BJ (cell line): ENCODE results near the gene HIRIP3. TPM values are rescaled to one million over a fixed set of nuclear protein-coding genes. Genes with fewer than 3 reads are reported as not detected.

Experiments
- CTCF ChIA-PET: fragments of 350-600 bp; formaldehyde crosslinking; extraction: SDS; loops from one replicate; lab custom pipeline; 2021; ENCODE audit warnings: antibody characterized with exemption, inconsistent platforms; lab: Yijun Ruan, JAX
- POLR2A ChIA-PET: fragments of 300-600 bp; sonication (Branson Sonifier 250); formaldehyde crosslinking; extraction: SDS; loops from one replicate; lab custom pipeline; 2021; ENCODE audit warnings: antibody characterized with exemption; lab: Charles Lee
- DNase-seq: peaks from one replicate; pipeline ENCODE4 v3.0.0-alpha.2; 2011; ENCODE audit warnings: low read depth
- H3K27me3 ChIP-seq: 2 replicates; pipeline ENCODE4 v1.6.0; 2011; ENCODE audit warnings: low read length; ENCODE audit not compliant: control insufficient read depth, insufficient read depth
- H3K36me3 ChIP-seq: 2 replicates; pipeline ENCODE4 v1.5.1; 2011; ENCODE audit warnings: low read length; ENCODE audit not compliant: control insufficient read depth, insufficient read depth
- H3K4me3 ChIP-seq: 2 replicates; pipeline ENCODE4 v1.5.1; 2011; ENCODE audit warnings: low read depth, mild to moderate bottlenecking, control low read depth, low read length
- CTCF ChIP-seq: IDR thresholded peaks from 2 replicates; pipeline ENCODE4 v1.5.1; 2011; ENCODE audit warnings: low read depth, mild to moderate bottlenecking, control low read depth, inconsistent platforms, low read length, moderate library complexity; ENCODE audit not compliant: insufficient read depth
- polyA plus RNA-seq: library from polyadenylated mRNA; depleted of rRNA; stranded (reverse); fragments of >200 nt; gene quantifications from 2 replicates; pipeline ENCODE4 v1.2.3, GENCODE V29; 2011

HIRIP3 gene
- polyA plus RNA-seq, 1 experiment = 9.6 TPM

GRCh38 chr16:30002614-30003346 is 7.4 kb upstream of the HIRIP3 start:
- ChIA-PET POLR2A (no interaction called here), CTCF (interaction anchor here (1.3 kb wide), 1 partner anchor 154 kb away, joined by 8 read pairs; no protein-coding TSS in a partner anchor)
- DNase-seq = no peak
- Histone ChIP-seq H3K27me3 (no peaks in the 10 kb centered on the region), H3K4me3 (no peak overlapping the region), H3K36me3 (peaks cover 13% of the 10 kb centered on the region)
- no peak for TF ChIP-seq CTCF

- POLR2A ChIA-PET = no interaction called here
Observed at GRCh38 chr16:30000735-30001631, 5.6 kb upstream of the HIRIP3 start.

GRCh38 chr16:29999605-30000004 is 4.2 kb upstream of the HIRIP3 start:
- POLR2A ChIA-PET = no interaction called here
- no peak for DNase-seq
- CTCF ChIA-PET = interaction anchor here (0.8 kb wide), 1 partner anchor 12 kb away, joined by 3 read pairs; no protein-coding TSS in a partner anchor
- Histone ChIP-seq H3K36me3 (peaks cover 11% of the 10 kb centered on the region), H3K4me3 (no peak overlapping the region), H3K27me3 (no peaks in the 10 kb centered on the region)
- no peak for TF ChIP-seq CTCF

More at GRCh38 chr16:30000735-30001631, 5.6 kb upstream of the HIRIP3 start:
- no peaks in the 10 kb centered on the region for H3K27me3 ChIP-seq
- H3K4me3 ChIP-seq = no peak overlapping the region
- CTCF ChIA-PET = interaction anchor here (0.8 to 1.6 kb wide), 2 partner anchors 11 to 30 kb away, joined by 3 to 4 read pairs; partner anchors contain the start of gene TLCD3B
- DNase-seq = no peak
- H3K36me3 ChIP-seq = peaks cover 12% of the 10 kb centered on the region
- TF ChIP-seq CTCF = 0 out of 2 replicates have a peak, but pooled peaks have one; percentile 6

GRCh38 chr16:29996766-29997250 is 1.4 kb upstream of the HIRIP3 start:
- no peaks in the 10 kb centered on the region for H3K27me3 ChIP-seq
- peak overlapping the region; percentile 90 for H3K4me3 ChIP-seq
- H3K36me3 ChIP-seq = peaks cover 17% of the 10 kb centered on the region
- TF ChIP-seq CTCF = no peak
- DNase-seq = no peak
- ChIA-PET POLR2A (no interaction called here), CTCF (interaction anchor here (0.6 to 1.4 kb wide), 5 partner anchors 8 to 296 kb away, joined by 3 to 8 read pairs (median 3); partner anchors contain the start of gene PAGR1)
